Neural cell (in vitro differentiated cells): ENCODE data around the gene MEMO1.

Source experiments
- CTCF ChIP-seq: fragments of 450-650 bp; IDR thresholded peaks from 2 replicates; pipeline ENCODE4 v1.5.1; 2014; ENCODE audit warnings: antibody characterized with exemption, mild to moderate bottlenecking, moderate library complexity; ENCODE audit not compliant: poor library complexity, severe bottlenecking
- EP300 ChIP-seq: fragments of 450-650 bp; conservative IDR thresholded peaks from 2 replicates; pipeline ENCODE4 v1.6.1; 2014; ENCODE audit warnings: antibody characterized with exemption, mild to moderate bottlenecking, moderate library complexity; ENCODE audit not compliant: poor library complexity, severe bottlenecking
- EZH2 ChIP-seq: fragments of 200-600, 300-800 bp; shearing (Covaris generic), sonication (generic); IDR thresholded peaks from 2 replicates; pipeline ENCODE4 v1.6.1; 2014; ENCODE audit warnings: antibody characterized with exemption, low read length, borderline replicate concordance, mild to moderate bottlenecking; ENCODE audit not compliant: insufficient read depth, poor library complexity, severe bottlenecking
- MXI1 ChIP-seq: fragments of 450-650 bp; conservative IDR thresholded peaks from 2 replicates; pipeline ENCODE4 v1.6.1; 2014; ENCODE audit warnings: antibody characterized with exemption, mild to moderate bottlenecking; ENCODE audit not compliant: poor library complexity, severe bottlenecking
- POLR2AphosphoS5 ChIP-seq: IDR thresholded peaks from 2 replicates; pipeline ENCODE4 v1.6.1; 2012
- RAD21 ChIP-seq: fragments of 450-650 bp; conservative IDR thresholded peaks from 2 replicates; pipeline ENCODE4 v1.6.1; 2014; ENCODE audit warnings: antibody characterized with exemption, mild to moderate bottlenecking, moderate library complexity
- SMC3 ChIP-seq: fragments of 450-650 bp; conservative IDR thresholded peaks from 2 replicates; pipeline ENCODE4 v1.6.1; 2014; ENCODE audit warnings: antibody characterized with exemption, mild to moderate bottlenecking, moderate library complexity; ENCODE audit not compliant: poor library complexity

GRCh38 chr2:31933066-31933465 is 77.7 kb downstream of the MEMO1 start:
- TF ChIP-seq CTCF (no peak), SMC3 (no peak), EZH2 (no peak), POLR2AphosphoS5 (no peak), MXI1 (no peak), RAD21 (no peak), EP300 (no peak)
